ENCODE measurements around the gene LITAF.

Gene LITAF

DNA sequence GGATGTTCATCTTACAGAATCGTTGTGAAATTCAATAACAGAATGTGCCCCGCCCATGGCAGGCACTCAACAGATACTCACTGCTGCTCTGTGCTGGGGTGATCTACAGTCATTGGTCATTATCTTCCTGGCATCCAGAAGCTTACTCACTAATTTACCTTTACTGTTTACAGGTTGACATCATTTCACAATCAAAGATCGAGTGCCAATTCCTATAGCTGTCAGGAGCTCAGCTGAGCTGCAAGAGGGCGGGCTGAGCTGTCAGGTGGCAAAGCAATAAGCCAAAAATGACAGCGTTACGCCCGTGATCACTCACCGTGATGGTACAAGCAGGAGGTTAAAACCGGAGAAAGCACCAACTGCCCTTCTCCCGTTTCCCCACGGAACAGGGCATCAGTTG lies 51.2 kb downstream of the LITAF start:
- TF ChIP-seq SCRT2 (tag by site-specific recombination; IDR thresholded peaks at IDR 0.05) (peak; percentile 46; the same call in 1 of the 2 replicates), MZF1 (tag by site-specific recombination; IDR thresholded peaks at IDR 0.05; ENCODE audit: borderline replicate concordance) (no peak), ZNF341 (tag by site-specific recombination; IDR thresholded peaks at IDR 0.05; ENCODE audit: low read depth) (no peak), KLF1 (tag by site-specific recombination; IDR thresholded peaks at IDR 0.05) (0 out of 2 replicates have a peak, but pooled peaks have one; percentile 23), GLIS2 (tag by site-specific recombination; IDR thresholded peaks at IDR 0.05) (no peak)
- TF ChIP-seq, protein P1, sequence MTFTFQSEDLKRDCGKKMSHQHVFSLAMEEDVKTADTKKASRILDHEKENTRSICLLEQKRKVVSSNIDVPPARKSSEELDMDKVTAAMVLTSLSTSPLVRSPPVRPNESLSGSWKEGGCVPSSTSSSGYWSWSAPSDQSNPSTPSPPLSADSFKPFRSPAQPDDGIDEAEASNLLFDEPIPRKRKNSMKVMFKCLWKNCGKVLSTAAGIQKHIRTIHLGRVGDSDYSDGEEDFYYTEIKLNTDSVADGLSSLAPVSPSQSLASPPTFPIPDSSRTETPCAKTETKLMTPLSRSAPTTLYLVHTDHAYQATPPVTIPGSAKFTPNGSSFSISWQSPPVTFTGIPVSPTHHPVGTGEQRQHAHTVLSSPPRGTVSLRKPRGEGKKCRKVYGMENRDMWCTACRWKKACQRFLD (tag by site-specific recombination; IDR thresholded peaks at IDR 0.05): no peak
- TF ChIP-seq, protein P2, sequence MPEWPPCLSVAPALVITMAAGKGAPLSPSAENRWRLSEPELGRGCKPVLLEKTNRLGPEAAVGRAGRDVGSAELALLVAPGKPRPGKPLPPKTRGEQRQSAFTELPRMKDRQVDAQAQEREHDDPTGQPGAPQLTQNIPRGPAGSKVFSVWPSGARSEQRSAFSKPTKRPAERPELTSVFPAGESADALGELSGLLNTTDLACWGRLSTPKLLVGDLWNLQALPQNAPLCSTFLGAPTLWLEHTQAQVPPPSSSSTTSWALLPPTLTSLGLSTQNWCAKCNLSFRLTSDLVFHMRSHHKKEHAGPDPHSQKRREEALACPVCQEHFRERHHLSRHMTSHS (tag by site-specific recombination; IDR thresholded peaks at IDR 0.05): no peak
- Histone ChIP-seq H3K4me3 (ENCODE audit: low read depth, low read length) (no peak overlapping the region), H3K4me1 (ENCODE audit: control insufficient read depth, insufficient read depth, low read length) (no peaks in the 10 kb centered on the region), H3K36me3 (ENCODE audit: control insufficient read depth in 2 of 2, insufficient read depth in 1 of 2, low read length in 2 of 2) (no peaks in the 10 kb centered on the region), H3K9me3 (ENCODE audit: control insufficient read depth, insufficient read depth, low read depth, low read length) (no peaks in the 10 kb centered on the region), H3K27ac (ENCODE audit: extremely low read depth, low read depth, low read length) (no peak overlapping the region)
- POLR2A ChIA-PET: no interaction called here
- CTCF ChIA-PET: interaction anchor here (1.3 kb wide), 1 partner anchor 135 kb away, joined by 4 read pairs; no protein-coding TSS in a partner anchor

DNA sequence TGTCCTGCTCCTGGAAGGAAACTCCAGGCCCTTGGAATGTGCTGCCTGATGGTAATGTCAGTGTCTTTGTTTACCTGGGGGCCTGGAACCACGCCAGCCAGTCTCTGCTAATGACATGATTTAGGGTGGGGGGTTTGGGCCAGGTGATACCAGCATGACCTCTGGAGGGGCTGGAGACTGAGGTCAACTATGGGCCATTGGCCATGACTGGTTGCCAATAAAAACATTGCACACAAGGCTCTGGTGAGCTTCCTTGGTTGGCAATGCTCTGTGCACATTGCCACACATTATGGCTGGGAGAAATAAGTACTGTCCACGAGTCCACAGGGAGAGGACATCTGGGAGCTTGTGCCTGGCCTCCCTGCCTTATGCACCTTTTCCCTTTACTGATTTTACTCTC lies 52.5 kb downstream of the LITAF start:
- ChIA-PET POLR2A (interaction anchor here (0.6 kb wide), 1 partner anchor 55 kb away, joined by 6 read pairs; no protein-coding TSS in a partner anchor), CTCF (interaction anchor here (0.6 to 1.6 kb wide), 6 partner anchors 15 to 137 kb away, joined by 3 to 6 read pairs (median 3); no protein-coding TSS in a partner anchor)
- Histone ChIP-seq H3K4me1 (ENCODE audit: control insufficient read depth, insufficient read depth, low read length) (no peaks in the 10 kb centered on the region), H3K4me3 (ENCODE audit: low read depth, low read length) (no peak overlapping the region), H3K36me3 (ENCODE audit: control insufficient read depth in 2 of 2, insufficient read depth in 1 of 2, low read length in 2 of 2) (no peaks in the 10 kb centered on the region), H3K27ac (ENCODE audit: extremely low read depth, low read depth, low read length) (no peak overlapping the region), H3K9me3 (ENCODE audit: control insufficient read depth, insufficient read depth, low read depth, low read length) (no peaks in the 10 kb centered on the region)
- TF ChIP-seq ZNF184 (tag by site-specific recombination; IDR thresholded peaks at IDR 0.05) (no peak), KLF7 (tag by site-specific recombination; IDR thresholded peaks at IDR 0.05; ENCODE audit: borderline replicate concordance) (no peak), ZNF121 (tag by site-specific recombination; IDR thresholded peaks at IDR 0.05) (no peak), ZNF48 (tag by site-specific recombination; IDR thresholded peaks at IDR 0.05) (no peak), SCRT1 (tag by site-specific recombination; IDR thresholded peaks at IDR 0.05; ENCODE audit: borderline replicate concordance) (no peak), HOXA7 (CRISPR knock-in tag; IDR thresholded peaks at IDR 0.05; ENCODE audit: borderline replicate concordance) (no peak), GLI2 (tag by site-specific recombination; IDR thresholded peaks at IDR 0.05; ENCODE audit: borderline replicate concordance, low read depth) (no peak), ZNF76 (tag by site-specific recombination; IDR thresholded peaks at IDR 0.05; ENCODE audit: borderline replicate concordance, low read depth) (no peak), ZNF677 (tag by site-specific recombination; IDR thresholded peaks at IDR 0.05) (no peak)
- TF ChIP-seq, protein P3, sequence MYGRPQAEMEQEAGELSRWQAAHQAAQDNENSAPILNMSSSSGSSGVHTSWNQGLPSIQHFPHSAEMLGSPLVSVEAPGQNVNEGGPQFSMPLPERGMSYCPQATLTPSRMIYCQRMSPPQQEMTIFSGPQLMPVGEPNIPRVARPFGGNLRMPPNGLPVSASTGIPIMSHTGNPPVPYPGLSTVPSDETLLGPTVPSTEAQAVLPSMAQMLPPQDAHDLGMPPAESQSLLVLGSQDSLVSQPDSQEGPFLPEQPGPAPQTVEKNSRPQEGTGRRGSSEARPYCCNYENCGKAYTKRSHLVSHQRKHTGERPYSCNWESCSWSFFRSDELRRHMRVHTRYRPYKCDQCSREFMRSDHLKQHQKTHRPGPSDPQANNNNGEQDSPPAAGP (tag by site-specific recombination; IDR thresholded peaks at IDR 0.05): no peak
- TF ChIP-seq, protein P4, sequence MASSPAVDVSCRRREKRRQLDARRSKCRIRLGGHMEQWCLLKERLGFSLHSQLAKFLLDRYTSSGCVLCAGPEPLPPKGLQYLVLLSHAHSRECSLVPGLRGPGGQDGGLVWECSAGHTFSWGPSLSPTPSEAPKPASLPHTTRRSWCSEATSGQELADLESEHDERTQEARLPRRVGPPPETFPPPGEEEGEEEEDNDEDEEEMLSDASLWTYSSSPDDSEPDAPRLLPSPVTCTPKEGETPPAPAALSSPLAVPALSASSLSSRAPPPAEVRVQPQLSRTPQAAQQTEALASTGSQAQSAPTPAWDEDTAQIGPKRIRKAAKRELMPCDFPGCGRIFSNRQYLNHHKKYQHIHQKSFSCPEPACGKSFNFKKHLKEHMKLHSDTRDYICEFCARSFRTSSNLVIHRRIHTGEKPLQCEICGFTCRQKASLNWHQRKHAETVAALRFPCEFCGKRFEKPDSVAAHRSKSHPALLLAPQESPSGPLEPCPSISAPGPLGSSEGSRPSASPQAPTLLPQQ (tag by site-specific recombination; IDR thresholded peaks at IDR 0.05): no peak
- TF ChIP-seq, protein P5, sequence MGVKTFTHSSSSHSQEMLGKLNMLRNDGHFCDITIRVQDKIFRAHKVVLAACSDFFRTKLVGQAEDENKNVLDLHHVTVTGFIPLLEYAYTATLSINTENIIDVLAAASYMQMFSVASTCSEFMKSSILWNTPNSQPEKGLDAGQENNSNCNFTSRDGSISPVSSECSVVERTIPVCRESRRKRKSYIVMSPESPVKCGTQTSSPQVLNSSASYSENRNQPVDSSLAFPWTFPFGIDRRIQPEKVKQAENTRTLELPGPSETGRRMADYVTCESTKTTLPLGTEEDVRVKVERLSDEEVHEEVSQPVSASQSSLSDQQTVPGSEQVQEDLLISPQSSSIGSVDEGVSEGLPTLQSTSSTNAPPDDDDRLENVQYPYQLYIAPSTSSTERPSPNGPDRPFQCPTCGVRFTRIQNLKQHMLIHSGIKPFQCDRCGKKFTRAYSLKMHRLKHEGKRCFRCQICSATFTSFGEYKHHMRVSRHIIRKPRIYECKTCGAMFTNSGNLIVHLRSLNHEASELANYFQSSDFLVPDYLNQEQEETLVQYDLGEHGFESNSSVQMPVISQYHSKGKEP (tag by site-specific recombination; IDR thresholded peaks at IDR 0.05): no peak
- TF ChIP-seq, protein P6, sequence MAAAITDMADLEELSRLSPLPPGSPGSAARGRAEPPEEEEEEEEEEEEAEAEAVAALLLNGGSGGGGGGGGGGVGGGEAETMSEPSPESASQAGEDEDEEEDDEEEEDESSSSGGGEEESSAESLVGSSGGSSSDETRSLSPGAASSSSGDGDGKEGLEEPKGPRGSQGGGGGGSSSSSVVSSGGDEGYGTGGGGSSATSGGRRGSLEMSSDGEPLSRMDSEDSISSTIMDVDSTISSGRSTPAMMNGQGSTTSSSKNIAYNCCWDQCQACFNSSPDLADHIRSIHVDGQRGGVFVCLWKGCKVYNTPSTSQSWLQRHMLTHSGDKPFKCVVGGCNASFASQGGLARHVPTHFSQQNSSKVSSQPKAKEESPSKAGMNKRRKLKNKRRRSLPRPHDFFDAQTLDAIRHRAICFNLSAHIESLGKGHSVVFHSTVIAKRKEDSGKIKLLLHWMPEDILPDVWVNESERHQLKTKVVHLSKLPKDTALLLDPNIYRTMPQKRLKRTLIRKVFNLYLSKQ (tag by site-specific recombination; IDR thresholded peaks at IDR 0.05; ENCODE audit: borderline replicate concordance): no peak
- TF ChIP-seq, protein P7, sequence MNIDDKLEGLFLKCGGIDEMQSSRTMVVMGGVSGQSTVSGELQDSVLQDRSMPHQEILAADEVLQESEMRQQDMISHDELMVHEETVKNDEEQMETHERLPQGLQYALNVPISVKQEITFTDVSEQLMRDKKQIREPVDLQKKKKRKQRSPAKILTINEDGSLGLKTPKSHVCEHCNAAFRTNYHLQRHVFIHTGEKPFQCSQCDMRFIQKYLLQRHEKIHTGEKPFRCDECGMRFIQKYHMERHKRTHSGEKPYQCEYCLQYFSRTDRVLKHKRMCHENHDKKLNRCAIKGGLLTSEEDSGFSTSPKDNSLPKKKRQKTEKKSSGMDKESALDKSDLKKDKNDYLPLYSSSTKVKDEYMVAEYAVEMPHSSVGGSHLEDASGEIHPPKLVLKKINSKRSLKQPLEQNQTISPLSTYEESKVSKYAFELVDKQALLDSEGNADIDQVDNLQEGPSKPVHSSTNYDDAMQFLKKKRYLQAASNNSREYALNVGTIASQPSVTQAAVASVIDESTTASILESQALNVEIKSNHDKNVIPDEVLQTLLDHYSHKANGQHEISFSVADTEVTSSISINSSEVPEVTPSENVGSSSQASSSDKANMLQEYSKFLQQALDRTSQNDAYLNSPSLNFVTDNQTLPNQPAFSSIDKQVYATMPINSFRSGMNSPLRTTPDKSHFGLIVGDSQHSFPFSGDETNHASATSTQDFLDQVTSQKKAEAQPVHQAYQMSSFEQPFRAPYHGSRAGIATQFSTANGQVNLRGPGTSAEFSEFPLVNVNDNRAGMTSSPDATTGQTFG (tag by site-specific recombination; IDR thresholded peaks at IDR 0.05; ENCODE audit: borderline replicate concordance): no peak
- TF ChIP-seq, protein P8, sequence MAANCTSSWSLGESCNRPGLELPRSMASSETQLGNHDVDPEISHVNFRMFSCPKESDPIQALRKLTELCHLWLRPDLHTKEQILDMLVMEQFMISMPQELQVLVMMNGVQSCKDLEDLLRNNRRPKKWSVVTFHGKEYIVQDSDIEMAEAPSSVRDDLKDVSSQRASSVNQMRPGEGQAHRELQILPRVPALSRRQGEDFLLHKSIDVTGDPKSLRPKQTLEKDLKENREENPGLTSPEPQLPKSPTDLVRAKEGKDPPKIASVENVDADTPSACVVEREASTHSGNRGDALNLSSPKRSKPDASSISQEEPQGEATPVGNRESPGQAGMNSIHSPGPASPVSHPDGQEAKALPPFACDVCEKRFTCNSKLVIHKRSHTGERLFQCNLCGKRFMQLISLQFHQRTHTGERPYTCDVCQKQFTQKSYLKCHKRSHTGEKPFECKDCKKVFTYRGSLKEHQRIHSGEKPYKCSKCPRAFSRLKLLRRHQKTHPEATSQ (tag by site-specific recombination; IDR thresholded peaks at IDR 0.05): no peak
